ENCODE results near the gene CYB561A3.
"Not testable (repeated sequence)": the region's sequence is repeated elsewhere in the genome, so short reads cannot be mapped to it uniquely, and the experiment has no call there.

CYB561A3 gene

GRCh38 chr11:61361741-61362541, at the start of gene CYB561A3, which contains the start of gene TMEM138:
Gene CYB561A3, minus strand, starts transcription at chr11:61361882. Its CDS starts 5,169 bp downstream, at chr11:61356713.
Gene TMEM138, plus strand, starts transcription at chr11:61362374. Its CDS starts 2,017 bp downstream, at chr11:61364391.
- Mint-ChIP-seq H3K9me3 (no peaks in the 10 kb centered on the region), H3K4me3 (peak within 1 kb of the TSS; percentile 97), H3K27me3 (ENCODE audit: low read depth) (no peaks in the 10 kb centered on the region), H3K27ac (peak within 1 kb of the TSS; percentile 96), H3K4me1 (ENCODE audit: low read depth) (peaks cover 30% of the 10 kb centered on the region), H3K36me3 (ENCODE audit: low read depth) (peaks cover 24% of the 10 kb centered on the region)
- DNase-seq (ENCODE audit: low spot score), result peak; percentile 95

- Mint-ChIP-seq H3K9me3 (no peaks in the 10 kb centered on the region), H3K4me1 (ENCODE audit: low read depth) (peaks cover 1% of the 10 kb centered on the region), H3K27me3 (ENCODE audit: low read depth) (no peaks in the 10 kb centered on the region), H3K36me3 (ENCODE audit: low read depth) (peaks cover 64% of the 10 kb centered on the region), H3K4me3 (no peak overlapping the region), H3K27ac (no peak overlapping the region)
- DNase-seq (ENCODE audit: low spot score), result no peak
These were observed 45.5 kb upstream of the CYB561A3 start for GRCh38 chr11:61406991-61407728.

- Mint-ChIP-seq H3K36me3 (ENCODE audit: low read depth) (peaks cover 58% of the 10 kb centered on the region), H3K27me3 (ENCODE audit: low read depth) (no peaks in the 10 kb centered on the region), H3K27ac (no peak overlapping the region), H3K4me1 (ENCODE audit: low read depth) (peaks cover 1% of the 10 kb centered on the region), H3K4me3 (no peak overlapping the region), H3K9me3 (no peaks in the 10 kb centered on the region)
- DNase-seq (ENCODE audit: low spot score), result no peak
These were observed 44.4 kb upstream of the CYB561A3 start for GRCh38 chr11:61406067-61406466.

GRCh38 chr11:61404641-61405040, 43.0 kb upstream of the CYB561A3 start:
- H3K4me1 Mint-ChIP-seq (ENCODE audit: low read depth), result peaks cover 1% of the 10 kb centered on the region
- no peaks in the 10 kb centered on the region for H3K27me3 Mint-ChIP-seq (ENCODE audit: low read depth)
- no peak overlapping the region for H3K4me3 Mint-ChIP-seq
- no peaks in the 10 kb centered on the region for H3K9me3 Mint-ChIP-seq
- H3K36me3 Mint-ChIP-seq (ENCODE audit: low read depth), result peaks cover 49% of the 10 kb centered on the region
- no peak overlapping the region for H3K27ac Mint-ChIP-seq
- DNase-seq (ENCODE audit: low spot score), result no peak

GRCh38 chr11:61404103-61404502, 42.4 kb upstream of the CYB561A3 start:
- H3K27ac Mint-ChIP-seq, result no peak overlapping the region
- no peak overlapping the region for H3K4me3 Mint-ChIP-seq
- no peak for DNase-seq (ENCODE audit: low spot score)
- peaks cover 49% of the 10 kb centered on the region for H3K36me3 Mint-ChIP-seq (ENCODE audit: low read depth)
- no peaks in the 10 kb centered on the region for H3K27me3 Mint-ChIP-seq (ENCODE audit: low read depth)
- no peaks in the 10 kb centered on the region for H3K9me3 Mint-ChIP-seq
- H3K4me1 Mint-ChIP-seq (ENCODE audit: low read depth), result peaks cover 1% of the 10 kb centered on the region

- Mint-ChIP-seq H3K27me3 (ENCODE audit: low read depth) (no peaks in the 10 kb centered on the region), H3K4me1 (ENCODE audit: low read depth) (peaks cover 1% of the 10 kb centered on the region), H3K36me3 (ENCODE audit: low read depth) (peaks cover 49% of the 10 kb centered on the region), H3K27ac (no peak overlapping the region), H3K4me3 (no peak overlapping the region), H3K9me3 (no peaks in the 10 kb centered on the region)
- no peak for DNase-seq (ENCODE audit: low spot score)
These were observed 42.0 kb upstream of the CYB561A3 start for GRCh38 chr11:61403658-61404057.

- Mint-ChIP-seq H3K9me3 (no peaks in the 10 kb centered on the region), H3K36me3 (ENCODE audit: low read depth) (peaks cover 45% of the 10 kb centered on the region), H3K27me3 (ENCODE audit: low read depth) (no peaks in the 10 kb centered on the region), H3K4me3 (no peak overlapping the region), H3K27ac (peak overlapping the region; percentile 41), H3K4me1 (ENCODE audit: low read depth) (no peaks in the 10 kb centered on the region)
- no peak for DNase-seq (ENCODE audit: low spot score)
These were observed 39.9 kb upstream of the CYB561A3 start for GRCh38 chr11:61401573-61401972.

GRCh38 chr11:61401173-61401572, 39.5 kb upstream of the CYB561A3 start:
- H3K27ac Mint-ChIP-seq, result no peak overlapping the region
- no peak overlapping the region for H3K4me3 Mint-ChIP-seq
- no peaks in the 10 kb centered on the region for H3K9me3 Mint-ChIP-seq
- peaks cover 45% of the 10 kb centered on the region for H3K36me3 Mint-ChIP-seq (ENCODE audit: low read depth)
- H3K4me1 Mint-ChIP-seq (ENCODE audit: low read depth), result no peaks in the 10 kb centered on the region
- H3K27me3 Mint-ChIP-seq (ENCODE audit: low read depth), result no peaks in the 10 kb centered on the region
- no peak for DNase-seq (ENCODE audit: low spot score)

GRCh38 chr11:61392981-61393595, 31.4 kb upstream of the CYB561A3 start:
- Mint-ChIP-seq H3K4me1 (ENCODE audit: low read depth) (peaks cover 21% of the 10 kb centered on the region), H3K9me3 (peaks cover 8% of the 10 kb centered on the region), H3K27me3 (ENCODE audit: low read depth) (no peaks in the 10 kb centered on the region), H3K36me3 (ENCODE audit: low read depth) (peaks cover 14% of the 10 kb centered on the region), H3K4me3 (peak overlapping the region; percentile 96), H3K27ac (peak overlapping the region; percentile 94)
- peak; percentile 7 for DNase-seq (ENCODE audit: low spot score)

- Mint-ChIP-seq H3K36me3 (ENCODE audit: low read depth) (peaks cover 6% of the 10 kb centered on the region), H3K27ac (no peak overlapping the region), H3K9me3 (peaks cover 8% of the 10 kb centered on the region), H3K4me3 (no peak overlapping the region), H3K4me1 (ENCODE audit: low read depth) (peaks cover 23% of the 10 kb centered on the region), H3K27me3 (ENCODE audit: low read depth) (no peaks in the 10 kb centered on the region)
- DNase-seq (ENCODE audit: low spot score), result no peak
These were observed 28.5 kb upstream of the CYB561A3 start for GRCh38 chr11:61390161-61390560.

GRCh38 chr11:61384271-61385242, 22.9 kb upstream of the CYB561A3 start:
- Mint-ChIP-seq H3K9me3 (peaks cover 2% of the 10 kb centered on the region), H3K36me3 (ENCODE audit: low read depth) (no peaks in the 10 kb centered on the region), H3K27ac (no peak overlapping the region), H3K4me3 (no peak overlapping the region), H3K4me1 (ENCODE audit: low read depth) (peaks cover 2% of the 10 kb centered on the region), H3K27me3 (ENCODE audit: low read depth) (no peaks in the 10 kb centered on the region)
- no peak for DNase-seq (ENCODE audit: low spot score)

GRCh38 chr11:61383859-61384258, 22.2 kb upstream of the CYB561A3 start:
- H3K9me3 Mint-ChIP-seq; H3K27ac Mint-ChIP-seq; H3K4me1 Mint-ChIP-seq (ENCODE audit: low read depth); H3K36me3 Mint-ChIP-seq (ENCODE audit: low read depth); H3K4me3 Mint-ChIP-seq; H3K27me3 Mint-ChIP-seq (ENCODE audit: low read depth); DNase-seq (ENCODE audit: low spot score): not testable (repeated sequence)

GRCh38 chr11:61380884-61381283, 19.2 kb upstream of the CYB561A3 start:
- H3K9me3 Mint-ChIP-seq, result no peaks in the 10 kb centered on the region
- peaks cover 10% of the 10 kb centered on the region for H3K36me3 Mint-ChIP-seq (ENCODE audit: low read depth)
- H3K27ac Mint-ChIP-seq, result no peak overlapping the region
- H3K4me3 Mint-ChIP-seq, result no peak overlapping the region
- no peaks in the 10 kb centered on the region for H3K27me3 Mint-ChIP-seq (ENCODE audit: low read depth)
- H3K4me1 Mint-ChIP-seq (ENCODE audit: low read depth), result peaks cover 2% of the 10 kb centered on the region
- DNase-seq (ENCODE audit: low spot score), result no peak

Data from T-helper 2 cell treated with Interferon-gamma antibody and Interleukin-4, amounts not matched to agents 5 μg/mL and 100 μg/mL, for 36 hours (primary cell).